ENCODE measurements around the gene ST6GALNAC2. TPM values are rescaled to one million over a fixed set of nuclear protein-coding genes. Genes with fewer than 3 reads are reported as not detected.
"Not testable (repeated sequence)": the region's sequence is repeated elsewhere in the genome, so short reads cannot be mapped to it uniquely, and the experiment has no call there.

The ST6GALNAC2 gene
- total RNA-seq, 1 donor from 2014 or later: 0.91 TPM

GRCh38 chr17:76570877-76571471, 14.7 kb downstream of the ST6GALNAC2 start:
- DNase-seq (ENCODE audit: low read depth): no peak

GRCh38 chr17:76570457-76570856, 15.2 kb downstream of the ST6GALNAC2 start:
- no peak for DNase-seq (ENCODE audit: low read depth)

- no peak for DNase-seq (ENCODE audit: low read depth)
Observed at GRCh38 chr17:76569607-76570279, 15.9 kb downstream of the ST6GALNAC2 start.

GRCh38 chr17:76568811-76569221, 16.8 kb downstream of the ST6GALNAC2 start:
- no peak for DNase-seq (ENCODE audit: low read depth)

- DNase-seq (ENCODE audit: low read depth): no peak
Observed at GRCh38 chr17:76567634-76568432, 17.8 kb downstream of the ST6GALNAC2 start.

GRCh38 chr17:76566988-76567431, 18.6 kb downstream of the ST6GALNAC2 start:
- no peak for DNase-seq (ENCODE audit: low read depth)

GRCh38 chr17:76566613-76566943, 19.1 kb downstream of the ST6GALNAC2 start:
- no peak for DNase-seq (ENCODE audit: low read depth)

- no peak for DNase-seq (ENCODE audit: low read depth)
Observed at GRCh38 chr17:76565728-76566612, 19.7 kb downstream of the ST6GALNAC2 start.

GRCh38 chr17:76564991-76565727, 20.5 kb downstream of the ST6GALNAC2 start:
- not testable (repeated sequence) for DNase-seq (ENCODE audit: low read depth)

- DNase-seq (ENCODE audit: low read depth): not testable (repeated sequence)
Observed at GRCh38 chr17:76563359-76563758, 22.3 kb downstream of the ST6GALNAC2 start.

- DNase-seq (ENCODE audit: low read depth): peak; percentile 80
Observed at GRCh38 chr17:76562734-76563148, 22.9 kb downstream of the ST6GALNAC2 start.

- DNase-seq (ENCODE audit: low read depth): peak; percentile 59
Observed at GRCh38 chr17:76561799-76562268, 23.8 kb downstream of the ST6GALNAC2 start.

- no peak for DNase-seq (ENCODE audit: low read depth)
Observed at GRCh38 chr17:76561332-76561731, 24.3 kb downstream of the ST6GALNAC2 start.

- no peak for DNase-seq (ENCODE audit: low read depth)
Observed at GRCh38 chr17:76560877-76561221, 24.8 kb downstream of the ST6GALNAC2 start.

- no peak for DNase-seq (ENCODE audit: low read depth)
Observed at GRCh38 chr17:76560036-76560876, 25.4 kb downstream of the ST6GALNAC2 start.

- DNase-seq (ENCODE audit: low read depth): peak; percentile 45
Observed at GRCh38 chr17:76559460-76559859, 26.2 kb downstream of the ST6GALNAC2 start.

- DNase-seq (ENCODE audit: low read depth): peak; percentile 57
Observed at GRCh38 chr17:76558198-76559095, 27.2 kb downstream of the ST6GALNAC2 start.
